Fibroblast of pulmonary artery (primary cell): ENCODE measurements around the gene CLDN24.

ENCODE experiments used
- DNase-seq: peaks from one replicate; pipeline ENCODE4 v3.0.0-alpha.2; 2010; ENCODE audit warnings: low read depth
- H3K4me3 ChIP-seq: replicated peaks from 2 replicates; pipeline ENCODE4 v1.5.1; 2011; ENCODE audit warnings: low read depth, mild to moderate bottlenecking, control low read depth, low read length, moderate library complexity
- CTCF ChIP-seq: IDR thresholded peaks from 2 replicates; pipeline ENCODE4 v1.5.1; 2011; ENCODE audit warnings: mild to moderate bottlenecking, control low read depth, low read length, inconsistent platforms; ENCODE audit errors: missing control alignments

The CLDN24 gene

GRCh38 chr4:183287309-183287659, 34.9 kb downstream of the CLDN24 start:
- no peak for DNase-seq
- no peak for TF ChIP-seq CTCF

DNA sequence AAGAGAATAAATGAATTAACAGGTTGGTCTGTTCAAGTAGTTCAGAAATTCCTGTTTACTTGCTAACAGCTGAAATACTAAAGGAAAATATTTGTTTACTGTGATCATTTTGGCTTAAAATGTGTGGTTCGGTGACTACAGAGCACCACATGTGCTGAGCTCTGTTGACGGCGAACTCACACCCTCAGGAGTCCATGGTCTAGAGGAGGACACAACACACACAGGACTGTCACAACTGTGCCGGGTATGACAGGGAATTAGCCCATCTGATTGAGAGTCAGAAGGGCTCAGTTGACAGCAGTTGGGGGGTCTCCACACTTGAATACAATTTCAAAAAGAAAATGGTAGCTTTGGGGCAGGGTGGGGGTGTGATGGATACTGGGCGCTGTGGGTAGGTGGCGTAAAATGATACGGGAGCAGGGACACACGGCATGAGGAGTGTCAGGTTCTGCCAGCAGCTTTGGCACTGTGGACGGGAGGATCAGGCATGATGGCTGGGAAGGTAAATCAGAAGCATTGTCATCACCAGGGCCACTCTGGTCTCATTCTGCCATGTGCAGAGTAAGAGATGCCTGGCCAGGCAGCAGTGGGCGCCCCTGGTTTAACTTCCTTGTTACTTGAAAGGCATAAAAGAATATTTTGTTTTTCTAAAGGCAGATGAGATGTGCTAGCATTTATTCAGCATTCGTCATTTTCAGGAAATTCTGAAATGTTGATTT, 35.5 kb downstream of the CLDN24 start:
- no peak for TF ChIP-seq CTCF
- H3K4me3 ChIP-seq = no peak overlapping the region
- no peak for DNase-seq

More at GRCh38 chr4:183287309-183287659, 34.9 kb downstream of the CLDN24 start:
- no peak overlapping the region for H3K4me3 ChIP-seq

DNA sequence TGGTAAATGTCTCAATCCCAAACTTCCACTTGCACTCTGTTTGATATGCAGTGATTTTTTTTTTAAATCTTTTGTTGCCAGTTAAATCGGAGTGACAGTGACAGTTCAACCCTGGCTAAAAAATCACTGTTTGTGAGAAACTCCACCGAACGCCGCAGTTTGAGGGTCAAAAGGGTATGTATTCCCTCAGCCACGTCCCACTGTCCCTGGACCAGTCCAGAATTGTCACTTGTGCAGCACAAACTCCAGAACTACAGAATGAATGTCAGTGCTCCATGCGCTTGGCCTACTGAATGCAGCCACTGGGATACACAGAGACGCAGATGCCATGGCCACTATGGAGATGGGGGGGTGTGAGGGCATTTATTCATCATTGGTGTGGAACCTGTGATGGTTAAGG, 36.3 kb downstream of the CLDN24 start:
- DNase-seq = no peak
- no peak for TF ChIP-seq CTCF
- H3K4me3 ChIP-seq = no peak overlapping the region

DNA sequence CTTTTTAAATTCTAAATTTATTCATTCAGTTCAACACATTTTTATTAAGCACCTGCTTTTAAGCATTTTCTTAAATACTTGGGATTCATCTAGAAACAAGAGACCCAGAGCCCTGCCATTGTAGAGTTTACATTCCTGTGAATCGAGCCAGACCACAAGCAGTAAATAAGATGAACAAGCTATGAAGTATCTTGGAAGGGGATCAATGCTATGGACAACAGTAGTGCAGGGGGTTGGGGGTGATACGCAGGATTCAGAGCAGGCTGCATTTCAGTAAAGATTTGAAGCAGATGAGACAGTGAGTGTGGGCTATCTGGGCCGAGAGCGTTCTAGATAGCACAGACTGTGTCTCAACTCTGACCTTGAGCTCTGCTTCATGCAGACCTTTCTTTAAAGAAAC, 37.3 kb downstream of the CLDN24 start:
- H3K4me3 ChIP-seq = no peak overlapping the region
- no peak for TF ChIP-seq CTCF
- no peak for DNase-seq

DNA sequence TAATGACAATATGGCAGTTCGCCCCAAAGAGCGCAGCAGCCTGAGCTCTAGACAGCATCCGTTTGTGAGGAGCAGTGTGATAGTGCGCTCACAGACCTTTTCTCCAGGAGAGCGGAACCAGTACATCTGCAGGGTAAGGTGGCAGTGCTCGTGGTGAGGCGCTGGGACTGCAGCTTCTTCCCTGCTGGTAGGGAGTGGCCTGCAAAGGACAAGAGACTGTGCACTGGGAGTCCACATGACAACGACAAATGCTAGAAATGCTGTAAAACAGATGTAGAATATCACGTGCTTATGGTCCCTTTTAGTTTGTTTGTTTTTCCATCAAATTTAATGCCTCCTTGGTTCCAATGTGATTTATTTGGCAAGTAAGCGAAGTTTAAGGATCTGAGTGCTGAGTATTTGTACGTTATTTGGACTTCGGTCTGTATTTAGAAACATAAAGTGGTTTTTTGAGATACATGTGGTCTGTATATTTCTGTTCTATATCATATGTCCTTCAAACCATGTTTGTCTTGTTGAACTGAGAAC, 37.9 kb downstream of the CLDN24 start:
- TF ChIP-seq CTCF = no peak
- no peak for DNase-seq

DNA sequence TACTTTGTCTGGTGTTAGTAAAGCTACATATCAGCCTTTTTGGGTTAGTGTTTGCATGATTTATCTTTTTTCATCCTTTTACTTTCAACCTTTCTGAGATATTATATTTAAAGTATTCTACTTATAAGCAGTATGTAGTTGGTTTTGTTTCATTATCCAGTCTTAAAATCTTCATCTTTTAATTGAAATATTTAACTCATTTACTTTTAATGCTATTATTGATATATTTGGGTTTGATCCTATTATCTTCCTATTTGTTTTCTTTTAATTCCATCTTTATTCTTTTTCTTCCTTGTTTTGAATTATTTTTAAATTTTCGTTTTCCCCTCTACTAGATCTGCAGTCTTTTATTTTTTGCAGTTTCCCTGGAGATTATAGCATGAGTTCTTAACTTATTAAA, 46.1 kb downstream of the CLDN24 start:
- no peak for DNase-seq
- no peak for TF ChIP-seq CTCF
- H3K4me3 ChIP-seq = no peak overlapping the region

More for the DNA sequence above, 37.9 kb downstream of the CLDN24 start:
- no peak overlapping the region for H3K4me3 ChIP-seq

DNA sequence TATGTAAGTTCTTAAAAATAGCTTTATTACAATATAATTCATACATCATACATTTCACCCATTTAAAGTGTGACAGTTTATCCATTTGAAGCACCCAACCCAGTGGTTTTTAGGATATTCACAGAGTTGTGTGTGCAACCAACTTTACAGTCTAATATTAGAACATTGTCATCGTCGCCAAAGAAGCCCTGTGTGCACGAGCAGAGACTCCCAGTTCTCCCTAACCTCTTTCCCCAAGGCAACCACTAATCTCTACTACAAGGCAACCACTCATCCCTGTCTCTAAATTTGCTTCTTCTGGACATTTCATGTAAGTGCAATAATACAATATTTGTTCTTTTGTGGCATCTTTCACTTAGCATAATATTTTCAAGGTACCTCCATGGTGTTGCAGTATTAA, 49.8 kb downstream of the CLDN24 start:
- no peak for DNase-seq
- no peak for TF ChIP-seq CTCF
- no peak overlapping the region for H3K4me3 ChIP-seq
